Parathyroid adenoma (tissue), 2 donors: Measurements from ENCODE around the gene ALPI.

Experiments
- H2AFZ ChIP-seq: fragments of 300-600 bp; sonication (generic); one replicate; pipeline ENCODE4 v1.7.0; 2017; ENCODE audit warnings: antibody characterized with exemption, mild to moderate bottlenecking
- H3K27ac ChIP-seq: fragments of 300-600 bp; sonication (generic); one replicate; pipeline ENCODE4 v1.7.0; 2017
- H3K27me3 ChIP-seq: fragments of 300-600 bp; sonication (generic); one replicate; pipeline ENCODE4 v1.7.0; 2017; ENCODE audit warnings: low read length; ENCODE audit not compliant: control insufficient read depth, insufficient read depth
- H3K36me3 ChIP-seq: fragments of 300-600 bp; sonication (generic); one replicate; pipeline ENCODE4 v1.7.0; 2017; ENCODE audit warnings: low read length; ENCODE audit not compliant: control insufficient read depth, insufficient read depth
- H3K4me1 ChIP-seq: fragments of 300-600 bp; sonication (generic); one replicate; pipeline ENCODE4 v1.7.0; 2017; ENCODE audit warnings: control low read depth
- H3K4me2 ChIP-seq: fragments of 300-600 bp; sonication (generic); one replicate; pipeline ENCODE4 v1.7.0; 2017; ENCODE audit warnings: low read length
- H3K4me3 ChIP-seq: fragments of 300-600 bp; sonication (generic); one replicate; pipeline ENCODE4 v1.7.0; 2017; ENCODE audit warnings: low read depth, low read length
- H3K79me2 ChIP-seq: fragments of 300-600 bp; sonication (generic); one replicate; pipeline ENCODE4 v1.7.0; 2017; ENCODE audit warnings: control low read depth
- H3K9ac ChIP-seq: fragments of 300-600 bp; sonication (generic); one replicate; pipeline ENCODE4 v1.7.0; 2017; ENCODE audit warnings: mild to moderate bottlenecking
- H3K9me3 ChIP-seq: fragments of 300-600 bp; sonication (generic); one replicate; pipeline ENCODE4 v1.7.0; 2017; ENCODE audit warnings: low read length; ENCODE audit not compliant: control insufficient read depth
- TF ChIP-seq, protein P1 (sequence below): fragments of 300-600 bp; sonication (generic); IDR thresholded peaks from one replicate; pipeline ENCODE4 v1.7.0; 2017; ENCODE audit warnings: antibody characterized with exemption, mild to moderate bottlenecking
- donor health status: primary hyperparathyroidism.

ALPI gene

DNA sequence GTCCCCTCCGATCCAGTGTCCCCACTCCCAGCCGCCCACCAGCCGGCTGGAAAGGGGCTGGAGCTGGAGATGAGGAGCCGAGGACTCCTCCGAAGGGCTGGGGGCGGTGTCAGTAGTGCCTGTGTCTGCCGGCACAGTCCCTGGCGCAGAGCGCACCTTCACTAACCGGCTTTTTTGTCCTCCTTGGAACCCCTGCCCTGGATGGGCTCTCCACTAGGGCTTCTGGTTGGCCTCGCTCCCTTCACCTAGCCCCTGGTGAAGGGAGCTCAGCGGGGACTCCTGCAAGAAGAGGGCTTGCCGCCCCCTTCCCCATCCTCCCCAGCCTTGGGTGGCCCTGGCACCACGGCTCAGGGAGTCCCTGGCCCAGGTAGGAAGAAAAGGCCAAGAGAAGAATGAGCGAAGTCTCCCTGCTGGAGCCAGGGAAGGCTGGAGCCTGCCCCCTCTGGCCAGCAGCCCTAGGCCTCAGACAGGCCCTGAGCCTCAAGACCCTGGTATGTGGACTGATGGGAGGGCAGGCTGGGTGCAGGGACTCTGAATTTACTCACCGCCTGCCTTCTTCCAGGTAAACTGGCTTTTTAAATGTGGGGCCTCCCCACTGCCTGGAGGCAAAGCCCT lies 32.3 kb downstream of the ALPI start:
- H2AFZ ChIP-seq, result no peak overlapping the region
- no peaks in the 10 kb centered on the region for H3K4me1 ChIP-seq
- no peaks in the 10 kb centered on the region for H3K79me2 ChIP-seq
- H3K4me3 ChIP-seq, result no peak overlapping the region
- H3K27me3 ChIP-seq, result peaks cover 3% of the 10 kb centered on the region
- TF ChIP-seq, protein P1, sequence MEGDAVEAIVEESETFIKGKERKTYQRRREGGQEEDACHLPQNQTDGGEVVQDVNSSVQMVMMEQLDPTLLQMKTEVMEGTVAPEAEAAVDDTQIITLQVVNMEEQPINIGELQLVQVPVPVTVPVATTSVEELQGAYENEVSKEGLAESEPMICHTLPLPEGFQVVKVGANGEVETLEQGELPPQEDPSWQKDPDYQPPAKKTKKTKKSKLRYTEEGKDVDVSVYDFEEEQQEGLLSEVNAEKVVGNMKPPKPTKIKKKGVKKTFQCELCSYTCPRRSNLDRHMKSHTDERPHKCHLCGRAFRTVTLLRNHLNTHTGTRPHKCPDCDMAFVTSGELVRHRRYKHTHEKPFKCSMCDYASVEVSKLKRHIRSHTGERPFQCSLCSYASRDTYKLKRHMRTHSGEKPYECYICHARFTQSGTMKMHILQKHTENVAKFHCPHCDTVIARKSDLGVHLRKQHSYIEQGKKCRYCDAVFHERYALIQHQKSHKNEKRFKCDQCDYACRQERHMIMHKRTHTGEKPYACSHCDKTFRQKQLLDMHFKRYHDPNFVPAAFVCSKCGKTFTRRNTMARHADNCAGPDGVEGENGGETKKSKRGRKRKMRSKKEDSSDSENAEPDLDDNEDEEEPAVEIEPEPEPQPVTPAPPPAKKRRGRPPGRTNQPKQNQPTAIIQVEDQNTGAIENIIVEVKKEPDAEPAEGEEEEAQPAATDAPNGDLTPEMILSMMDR, result no peak
- no peak overlapping the region for H3K4me2 ChIP-seq
- H3K9ac ChIP-seq, result no peak overlapping the region
- H3K27ac ChIP-seq, result no peak overlapping the region
- no peaks in the 10 kb centered on the region for H3K9me3 ChIP-seq
- no peaks in the 10 kb centered on the region for H3K36me3 ChIP-seq

DNA sequence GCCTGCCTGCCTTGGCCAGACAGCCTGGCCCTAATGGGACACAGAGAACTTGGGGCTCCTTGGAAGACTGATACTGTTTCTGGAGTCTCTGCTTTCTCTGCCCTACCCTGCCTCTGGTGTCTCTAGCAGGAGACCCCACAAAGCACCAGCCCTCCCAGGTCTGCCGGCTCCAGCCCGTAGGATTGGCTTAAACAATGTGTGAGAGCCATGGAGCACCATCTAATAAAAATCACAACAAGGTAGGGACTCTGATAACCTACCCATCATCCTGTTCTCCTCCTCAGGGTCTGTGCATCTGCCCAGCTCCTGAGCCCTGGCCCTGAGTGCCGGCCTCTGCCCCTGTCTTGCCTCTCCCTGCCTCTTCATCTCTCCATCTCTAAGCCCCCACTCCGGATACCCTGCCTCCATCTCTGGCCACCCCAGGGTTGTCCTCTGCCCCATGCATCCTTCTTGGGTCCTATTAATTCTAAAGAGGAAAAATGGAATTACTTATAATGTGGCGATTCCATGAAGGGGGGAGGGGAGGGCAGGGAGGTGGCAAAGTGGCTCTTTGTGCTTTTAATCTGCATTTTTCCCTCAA lies 32.9 kb downstream of the ALPI start:
- Histone ChIP-seq H3K36me3 (no peaks in the 10 kb centered on the region), H3K4me3 (no peak overlapping the region), H2AFZ (no peak overlapping the region), H3K79me2 (no peaks in the 10 kb centered on the region), H3K9me3 (no peaks in the 10 kb centered on the region), H3K4me1 (no peaks in the 10 kb centered on the region), H3K4me2 (no peak overlapping the region), H3K27me3 (peaks cover 3% of the 10 kb centered on the region), H3K9ac (no peak overlapping the region), H3K27ac (no peak overlapping the region)
- TF ChIP-seq, protein P1, result no peak

DNA sequence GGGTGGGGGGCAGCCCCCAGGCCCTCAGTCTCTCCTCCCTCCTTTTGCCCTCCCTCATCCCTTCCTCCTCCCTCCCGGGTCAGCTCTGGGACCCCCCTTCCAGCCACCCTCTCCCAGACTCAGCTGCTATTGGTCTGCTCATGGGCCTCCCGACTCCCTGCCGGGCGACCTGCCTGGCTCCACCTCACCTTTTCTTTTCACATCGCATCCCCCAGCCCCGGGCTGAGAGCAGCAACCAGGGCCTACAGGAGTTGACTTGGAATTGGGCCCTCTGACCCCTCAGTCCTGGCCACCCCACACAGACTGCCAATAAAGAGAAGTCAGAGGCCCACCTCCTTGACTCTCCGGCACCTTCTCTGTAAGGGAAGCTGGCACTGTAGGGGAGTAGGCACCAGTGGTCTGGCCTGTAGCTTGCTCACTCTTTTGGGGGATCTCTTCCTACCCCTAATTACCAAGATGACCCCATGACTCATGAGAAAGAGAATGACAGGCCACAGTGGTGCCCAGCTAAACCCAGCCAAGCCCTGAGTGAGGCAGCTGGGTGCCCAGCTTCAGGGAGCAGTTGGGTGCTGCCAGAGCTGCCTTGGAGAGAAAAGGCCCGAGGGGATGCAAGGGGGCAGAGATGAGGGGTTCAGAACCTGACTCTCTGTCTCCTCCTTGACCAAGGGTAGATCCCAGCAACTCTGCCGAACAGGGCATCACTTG lies 33.7 kb downstream of the ALPI start:
- no peaks in the 10 kb centered on the region for H3K9me3 ChIP-seq
- TF ChIP-seq, protein P1, result no peak
- H3K27ac ChIP-seq, result no peak overlapping the region

DNA sequence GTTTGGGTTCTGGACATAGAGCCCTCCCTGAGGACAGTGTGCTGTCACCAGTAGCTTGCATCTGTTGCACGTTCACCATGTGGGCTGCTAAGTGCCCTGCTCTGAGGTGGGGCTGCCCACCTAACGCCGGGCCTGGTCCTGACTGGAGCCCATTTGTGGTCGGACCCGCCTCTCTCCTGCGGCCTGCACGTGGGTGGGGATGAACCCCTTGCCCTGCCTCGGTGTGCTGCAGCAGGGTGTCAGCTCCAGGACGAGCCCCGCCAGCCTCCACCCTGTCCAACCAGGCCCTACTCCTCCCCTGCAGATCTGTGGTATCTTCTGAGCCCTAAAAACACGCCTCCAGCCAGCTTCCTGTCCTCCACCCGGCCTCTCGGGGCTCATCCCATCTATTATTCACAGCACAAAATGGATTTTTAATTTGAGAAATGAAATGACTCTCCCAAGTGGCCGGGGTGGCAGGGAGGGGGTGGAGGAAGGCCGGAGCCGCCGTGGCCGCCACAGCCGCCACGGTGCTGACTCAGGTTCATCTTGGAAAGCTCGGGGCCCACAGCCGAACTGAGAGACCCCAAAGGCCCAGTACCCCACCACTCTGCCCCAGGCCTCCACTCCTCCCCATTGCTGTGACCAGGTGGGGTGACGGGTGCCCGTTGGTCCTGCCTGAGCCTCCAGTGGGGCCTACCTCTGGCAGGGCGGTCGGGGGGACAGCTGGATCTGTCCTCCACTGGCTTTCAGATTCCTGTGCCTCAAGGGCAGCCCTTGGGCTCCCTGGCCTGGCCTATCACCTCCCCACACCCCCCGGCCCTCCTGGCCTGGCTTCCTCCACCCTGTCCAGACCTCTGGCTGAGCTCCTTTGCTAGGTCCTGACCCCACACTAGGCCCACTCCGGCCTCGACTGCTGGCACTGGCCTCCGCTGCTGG lies 34.5 kb downstream of the ALPI start:
- no peaks in the 10 kb centered on the region for H3K4me1 ChIP-seq
- H2AFZ ChIP-seq, result no peak overlapping the region
- TF ChIP-seq, protein P1, result no peak
- no peak overlapping the region for H3K4me2 ChIP-seq
- H3K27ac ChIP-seq, result no peak overlapping the region
- no peak overlapping the region for H3K4me3 ChIP-seq
- peaks cover 3% of the 10 kb centered on the region for H3K27me3 ChIP-seq
- no peaks in the 10 kb centered on the region for H3K79me2 ChIP-seq
- H3K9me3 ChIP-seq, result no peaks in the 10 kb centered on the region
- H3K36me3 ChIP-seq, result no peaks in the 10 kb centered on the region
- no peak overlapping the region for H3K9ac ChIP-seq

More for the DNA sequence above, 33.7 kb downstream of the ALPI start:
- Histone ChIP-seq H3K4me3 (no peak overlapping the region), H2AFZ (no peak overlapping the region), H3K4me1 (no peaks in the 10 kb centered on the region), H3K27me3 (peaks cover 3% of the 10 kb centered on the region), H3K36me3 (no peaks in the 10 kb centered on the region), H3K79me2 (no peaks in the 10 kb centered on the region), H3K4me2 (no peak overlapping the region), H3K9ac (no peak overlapping the region)
